ENCODE data around the gene CHAT.

DNA sequence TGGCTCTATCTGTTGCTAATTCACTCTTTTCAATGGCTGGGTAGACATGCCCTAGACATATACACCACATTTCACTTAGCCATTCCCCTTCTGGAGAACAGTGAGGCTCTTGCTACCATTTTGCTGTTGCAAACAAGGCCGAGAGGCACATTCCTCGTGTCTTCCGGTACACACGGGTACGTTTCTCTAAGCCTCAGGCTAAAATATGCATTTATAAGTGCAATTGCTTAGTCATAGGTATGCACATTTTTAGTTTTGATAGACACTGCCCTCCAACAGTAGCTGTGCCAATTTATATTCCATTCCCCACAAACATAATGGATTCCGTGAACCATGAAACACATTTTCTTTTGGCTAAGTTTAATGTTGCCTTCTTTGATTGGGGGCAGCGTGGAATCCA is 13.2 kb downstream of the CHAT start:
- TF ChIP-seq, protein P1, sequence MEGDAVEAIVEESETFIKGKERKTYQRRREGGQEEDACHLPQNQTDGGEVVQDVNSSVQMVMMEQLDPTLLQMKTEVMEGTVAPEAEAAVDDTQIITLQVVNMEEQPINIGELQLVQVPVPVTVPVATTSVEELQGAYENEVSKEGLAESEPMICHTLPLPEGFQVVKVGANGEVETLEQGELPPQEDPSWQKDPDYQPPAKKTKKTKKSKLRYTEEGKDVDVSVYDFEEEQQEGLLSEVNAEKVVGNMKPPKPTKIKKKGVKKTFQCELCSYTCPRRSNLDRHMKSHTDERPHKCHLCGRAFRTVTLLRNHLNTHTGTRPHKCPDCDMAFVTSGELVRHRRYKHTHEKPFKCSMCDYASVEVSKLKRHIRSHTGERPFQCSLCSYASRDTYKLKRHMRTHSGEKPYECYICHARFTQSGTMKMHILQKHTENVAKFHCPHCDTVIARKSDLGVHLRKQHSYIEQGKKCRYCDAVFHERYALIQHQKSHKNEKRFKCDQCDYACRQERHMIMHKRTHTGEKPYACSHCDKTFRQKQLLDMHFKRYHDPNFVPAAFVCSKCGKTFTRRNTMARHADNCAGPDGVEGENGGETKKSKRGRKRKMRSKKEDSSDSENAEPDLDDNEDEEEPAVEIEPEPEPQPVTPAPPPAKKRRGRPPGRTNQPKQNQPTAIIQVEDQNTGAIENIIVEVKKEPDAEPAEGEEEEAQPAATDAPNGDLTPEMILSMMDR (IDR thresholded peaks at IDR 0.05), result no peak
- no peak for TF ChIP-seq POLR2A (IDR thresholded peaks at IDR 0.05)

All from gastroesophageal sphincter (tissue), 3 donors.